ENCODE measurements around the gene BET1L.

DNA sequence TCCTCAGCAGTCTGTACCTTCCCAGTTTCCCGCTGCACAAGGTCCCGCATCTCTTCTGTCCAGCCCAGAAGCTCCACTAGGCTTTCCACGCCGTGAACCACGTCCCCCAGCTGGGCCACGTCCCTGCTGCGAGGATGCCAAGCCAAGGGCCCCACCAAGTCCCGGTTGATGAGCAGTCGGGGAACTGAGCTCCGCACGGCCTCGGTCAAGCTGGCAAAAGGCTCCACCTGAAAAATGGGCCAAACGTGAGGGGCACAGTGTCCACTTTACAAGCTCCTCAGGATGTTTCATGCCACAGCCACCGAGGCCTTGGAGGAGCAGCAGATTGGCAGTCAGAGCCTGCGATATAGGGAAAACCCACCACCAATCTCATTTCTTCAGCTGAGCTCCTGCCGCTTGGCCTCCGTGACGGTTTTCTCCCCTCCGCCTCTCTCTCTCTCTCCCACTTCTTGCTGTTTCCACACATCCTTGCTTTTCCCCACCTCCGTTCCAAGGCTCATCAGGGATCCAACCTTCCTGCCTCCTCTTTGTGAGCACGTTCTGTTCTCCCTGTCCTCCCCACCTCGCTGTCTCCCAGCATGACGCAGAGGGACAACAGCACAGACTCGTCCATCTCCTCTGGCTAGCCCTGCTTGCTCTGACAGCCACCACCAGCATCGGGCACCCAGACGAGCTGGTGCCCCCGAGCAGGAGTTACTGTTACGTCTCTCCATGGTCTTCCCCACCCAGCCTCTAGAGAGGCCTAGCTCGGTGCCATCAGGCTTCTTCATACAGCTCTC, 11.8 kb upstream of the BET1L start:
- TF ChIP-seq, protein P1, sequence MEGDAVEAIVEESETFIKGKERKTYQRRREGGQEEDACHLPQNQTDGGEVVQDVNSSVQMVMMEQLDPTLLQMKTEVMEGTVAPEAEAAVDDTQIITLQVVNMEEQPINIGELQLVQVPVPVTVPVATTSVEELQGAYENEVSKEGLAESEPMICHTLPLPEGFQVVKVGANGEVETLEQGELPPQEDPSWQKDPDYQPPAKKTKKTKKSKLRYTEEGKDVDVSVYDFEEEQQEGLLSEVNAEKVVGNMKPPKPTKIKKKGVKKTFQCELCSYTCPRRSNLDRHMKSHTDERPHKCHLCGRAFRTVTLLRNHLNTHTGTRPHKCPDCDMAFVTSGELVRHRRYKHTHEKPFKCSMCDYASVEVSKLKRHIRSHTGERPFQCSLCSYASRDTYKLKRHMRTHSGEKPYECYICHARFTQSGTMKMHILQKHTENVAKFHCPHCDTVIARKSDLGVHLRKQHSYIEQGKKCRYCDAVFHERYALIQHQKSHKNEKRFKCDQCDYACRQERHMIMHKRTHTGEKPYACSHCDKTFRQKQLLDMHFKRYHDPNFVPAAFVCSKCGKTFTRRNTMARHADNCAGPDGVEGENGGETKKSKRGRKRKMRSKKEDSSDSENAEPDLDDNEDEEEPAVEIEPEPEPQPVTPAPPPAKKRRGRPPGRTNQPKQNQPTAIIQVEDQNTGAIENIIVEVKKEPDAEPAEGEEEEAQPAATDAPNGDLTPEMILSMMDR (IDR thresholded peaks at IDR 0.05; ENCODE audit: insufficient read depth, low read depth, low read length), result no peak
- TF ChIP-seq EZH2 (IDR thresholded peaks at IDR 0.05; ENCODE audit: insufficient read depth, low read length), result no peak

Data from astrocyte (in vitro differentiated cells and primary cell).